PC-3 (cell line): ENCODE results near the gene STAC2.

ENCODE experiments used
- EZH2 ChIP-seq: fragments of 300-600 bp; sonication (generic); IDR thresholded peaks from one replicate; pipeline ENCODE4 v1.6.1; 2017; ENCODE audit warnings: antibody characterized with exemption, mild to moderate bottlenecking, low read length; ENCODE audit not compliant: unreplicated experiment
- EZH2phosphoT487 ChIP-seq: fragments of 300-600 bp; sonication (generic); IDR thresholded peaks from 2 replicates; pipeline ENCODE4 v1.6.1; 2018; ENCODE audit warnings: mild to moderate bottlenecking, antibody characterized with exemption, low read length, borderline replicate concordance
- TF ChIP-seq, protein P1 (sequence below): fragments of 300-600 bp; sonication (generic); conservative IDR thresholded peaks from 2 replicates; pipeline ENCODE4 v1.5.1; 2017; ENCODE audit warnings: antibody characterized with exemption, low read depth, mild to moderate bottlenecking, low read length

DNA sequence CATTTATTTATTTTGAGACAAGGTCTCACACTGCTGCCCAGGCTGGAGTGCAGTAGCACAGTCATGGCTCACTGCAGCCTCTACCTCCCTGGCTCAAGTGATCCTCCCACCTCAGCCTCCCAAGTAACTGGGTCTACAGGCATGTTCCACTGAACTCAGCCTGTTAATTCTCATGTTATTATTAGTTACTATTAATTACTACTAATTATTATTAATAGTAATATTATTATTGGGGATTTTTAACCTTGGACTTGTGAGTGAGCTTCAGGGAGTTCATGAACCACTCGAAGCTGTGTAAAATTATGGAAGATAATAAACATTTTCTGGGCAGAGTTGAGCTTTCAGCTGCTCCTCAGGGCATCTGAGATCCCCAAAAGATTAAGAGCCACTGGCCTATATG lies 4.6 kb upstream of the STAC2 start:
- TF ChIP-seq EZH2 (no peak), EZH2phosphoT487 (no peak)
- TF ChIP-seq, protein P1, sequence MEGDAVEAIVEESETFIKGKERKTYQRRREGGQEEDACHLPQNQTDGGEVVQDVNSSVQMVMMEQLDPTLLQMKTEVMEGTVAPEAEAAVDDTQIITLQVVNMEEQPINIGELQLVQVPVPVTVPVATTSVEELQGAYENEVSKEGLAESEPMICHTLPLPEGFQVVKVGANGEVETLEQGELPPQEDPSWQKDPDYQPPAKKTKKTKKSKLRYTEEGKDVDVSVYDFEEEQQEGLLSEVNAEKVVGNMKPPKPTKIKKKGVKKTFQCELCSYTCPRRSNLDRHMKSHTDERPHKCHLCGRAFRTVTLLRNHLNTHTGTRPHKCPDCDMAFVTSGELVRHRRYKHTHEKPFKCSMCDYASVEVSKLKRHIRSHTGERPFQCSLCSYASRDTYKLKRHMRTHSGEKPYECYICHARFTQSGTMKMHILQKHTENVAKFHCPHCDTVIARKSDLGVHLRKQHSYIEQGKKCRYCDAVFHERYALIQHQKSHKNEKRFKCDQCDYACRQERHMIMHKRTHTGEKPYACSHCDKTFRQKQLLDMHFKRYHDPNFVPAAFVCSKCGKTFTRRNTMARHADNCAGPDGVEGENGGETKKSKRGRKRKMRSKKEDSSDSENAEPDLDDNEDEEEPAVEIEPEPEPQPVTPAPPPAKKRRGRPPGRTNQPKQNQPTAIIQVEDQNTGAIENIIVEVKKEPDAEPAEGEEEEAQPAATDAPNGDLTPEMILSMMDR, result no peak
